Activated CD8-positive, alpha-beta memory T cell treated with anti-CD3 and anti-CD28 coated beads for 36 hours (primary cell): Measurements from ENCODE around the gene OSBPL3. TPM values are rescaled to one million over a fixed set of nuclear protein-coding genes. Genes with fewer than 3 reads are reported as not detected.

Experiments used
- CTCF ChIA-PET: fragments of 350-600 bp; sonication (Branson Sonifier 250); formaldehyde crosslinking; loops from one replicate; lab custom pipeline; 2021; ENCODE audit warnings: antibody characterized with exemption; lab: Charles Lee
- POLR2A ChIA-PET: fragments of 350-600 bp; sonication (Branson Sonifier 250); formaldehyde crosslinking; loops from one replicate; lab custom pipeline; 2021; ENCODE audit warnings: antibody characterized with exemption; lab: Charles Lee
- total RNA-seq, 2 experiments: library from RNA; stranded (reverse); gene quantifications; one replicate each; pipeline ENCODE4 v1.2.3, GENCODE V29; 2021

Gene OSBPL3
- total RNA-seq, 2 experiments from 2014 or later, result 74.0 to 74.3 TPM

DNA sequence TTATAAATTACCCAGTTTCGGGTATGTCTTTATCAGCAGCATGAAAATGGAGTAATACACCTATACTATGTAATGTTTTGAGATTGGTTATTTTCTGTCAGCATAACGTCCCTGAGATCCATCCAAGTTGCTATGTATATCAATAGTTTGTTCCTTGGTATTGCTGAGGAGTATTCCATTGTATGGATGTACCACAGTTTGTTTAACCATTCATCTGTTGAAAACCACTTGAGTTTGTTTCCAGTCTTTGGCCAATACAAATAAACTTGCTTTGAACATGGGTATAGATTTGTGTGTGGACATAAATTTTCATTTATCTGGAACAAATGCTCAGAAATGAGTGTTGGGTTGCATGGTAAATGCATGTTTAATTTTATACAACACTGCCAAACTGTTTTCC, 119.4 kb downstream of the OSBPL3 start:
- POLR2A ChIA-PET, result no interaction called here
- CTCF ChIA-PET, result no interaction called here

DNA sequence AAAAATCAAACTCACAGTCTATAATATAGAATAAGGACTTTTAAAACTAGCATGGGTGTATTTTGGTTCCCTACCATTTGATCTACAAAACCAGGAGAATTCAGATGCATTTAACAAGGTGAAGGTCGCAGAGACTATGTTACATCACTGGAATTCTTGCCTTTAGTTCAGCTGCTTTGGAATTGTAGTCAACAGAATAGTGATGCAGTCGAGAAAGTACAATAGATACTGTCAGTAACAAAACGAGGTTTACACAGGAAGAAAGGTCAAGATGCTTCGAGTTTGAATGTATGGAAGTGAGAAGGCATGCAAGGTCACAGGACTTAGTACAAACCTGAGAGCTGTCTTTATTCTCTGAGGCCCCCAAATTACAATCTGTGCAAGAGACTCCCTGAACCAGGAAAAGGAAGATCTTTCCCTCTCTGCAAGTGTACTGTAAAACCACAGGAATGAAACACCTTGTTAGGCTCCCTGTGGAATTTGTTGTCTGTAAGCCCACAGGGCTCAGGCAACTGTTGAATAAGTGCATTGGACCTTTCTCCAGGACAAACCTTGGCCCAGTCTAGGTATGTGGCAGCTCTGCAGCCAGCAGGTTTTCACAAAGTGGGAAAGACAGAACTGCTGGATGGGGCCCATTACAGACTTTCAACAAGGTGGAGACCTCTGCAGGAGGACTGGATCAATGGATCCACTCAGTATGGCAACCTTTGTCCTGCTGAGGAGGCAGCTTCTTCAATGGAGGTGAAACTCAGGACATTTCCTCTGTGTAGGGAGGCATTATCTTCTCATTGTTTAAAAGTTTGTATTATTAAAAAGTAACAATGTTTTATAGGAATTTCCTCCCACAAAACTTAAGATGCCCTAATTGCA, 121.6 kb downstream of the OSBPL3 start:
- CTCF ChIA-PET, result no interaction called here
- POLR2A ChIA-PET, result interaction anchor here (0.5 kb wide), 1 partner anchor 249 kb away, joined by 8 read pairs; no protein-coding TSS in a partner anchor

DNA sequence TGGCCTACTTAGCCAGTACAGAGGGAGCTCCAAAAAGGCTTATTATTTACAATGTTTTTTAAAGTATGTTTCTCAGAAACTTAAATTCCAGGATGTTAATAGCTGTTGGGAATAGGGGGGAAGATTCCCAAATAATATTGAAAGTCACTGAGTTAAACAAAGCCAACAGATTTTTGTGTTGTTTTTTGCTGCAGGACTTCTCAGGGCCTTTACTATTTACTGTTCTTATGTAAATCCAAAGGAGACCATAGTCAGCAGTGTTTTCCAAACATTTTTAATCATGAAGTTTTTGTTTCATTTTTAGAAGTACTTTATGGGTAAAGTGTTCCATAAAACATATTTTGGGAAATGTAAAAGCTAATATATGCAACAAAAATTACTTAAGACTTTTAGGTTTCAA, 122.4 kb downstream of the OSBPL3 start:
- POLR2A ChIA-PET, result interaction anchor here (0.6 kb wide), 1 partner anchor 1669 kb away, joined by 3 read pairs; no protein-coding TSS in a partner anchor
- CTCF ChIA-PET, result no interaction called here

DNA sequence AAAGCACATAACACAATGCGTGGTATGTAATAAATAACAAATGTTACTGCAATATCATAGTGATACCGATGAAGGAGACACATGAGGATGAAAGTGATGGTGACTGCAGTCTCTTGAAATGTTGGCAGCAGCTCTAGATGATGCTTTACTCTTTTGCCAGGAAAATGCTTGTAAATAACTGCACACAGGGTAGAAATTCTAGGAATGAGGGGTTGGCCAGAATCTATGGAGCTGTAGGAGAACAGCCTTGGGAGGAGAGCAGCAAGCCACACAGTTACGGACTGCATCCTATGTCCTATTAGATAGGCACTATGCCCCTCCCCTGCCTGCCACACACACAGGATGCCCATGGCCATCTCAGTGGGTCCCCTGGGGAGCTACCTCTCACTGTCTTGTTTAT, 125.1 kb downstream of the OSBPL3 start:
- POLR2A ChIA-PET, result no interaction called here
- CTCF ChIA-PET, result no interaction called here

DNA sequence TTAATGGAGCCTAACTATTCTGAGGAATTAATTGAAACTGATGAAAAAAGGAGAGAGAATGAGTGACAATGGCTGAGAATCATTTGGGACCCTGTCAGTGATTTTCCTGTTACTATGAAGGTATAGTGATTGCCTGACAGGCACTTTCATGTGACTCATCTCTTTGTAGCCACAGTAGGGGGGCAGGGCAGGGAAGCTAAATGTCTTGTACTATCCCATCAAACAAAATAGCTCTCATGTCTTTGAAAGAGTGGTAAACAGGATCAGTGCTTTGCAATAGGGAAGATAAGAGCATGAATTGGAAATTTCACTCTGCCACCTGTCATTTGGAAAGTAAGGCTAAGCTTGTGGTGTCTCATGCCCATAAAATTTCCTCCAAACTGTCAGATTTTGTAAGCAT, 128.2 kb downstream of the OSBPL3 start:
- POLR2A ChIA-PET, result no interaction called here
- CTCF ChIA-PET, result interaction anchor here (0.6 to 1.2 kb wide), 2 partner anchors 31 to 253 kb away, joined by 3 read pairs; no protein-coding TSS in a partner anchor

DNA sequence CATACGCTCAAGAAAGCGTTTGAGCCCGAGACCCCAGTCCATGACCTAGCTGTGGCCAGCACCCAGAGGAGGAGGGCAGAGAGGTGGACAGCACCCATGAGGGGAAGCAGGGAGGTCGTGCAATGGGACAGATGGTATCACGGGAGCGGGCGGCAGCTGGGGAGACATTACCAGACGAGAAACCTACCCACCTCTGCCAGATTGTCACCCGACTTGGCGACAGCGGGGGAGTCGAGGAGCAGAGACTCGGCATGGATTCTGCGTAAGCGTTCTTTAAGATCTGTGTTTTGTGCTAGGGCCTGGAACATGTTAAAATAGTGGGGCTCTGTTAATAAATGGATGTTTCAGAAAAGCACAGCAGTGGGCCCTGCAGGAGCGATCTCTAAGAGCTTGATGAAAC, 131.1 kb downstream of the OSBPL3 start:
- CTCF ChIA-PET, result no interaction called here
- POLR2A ChIA-PET, result no interaction called here

DNA sequence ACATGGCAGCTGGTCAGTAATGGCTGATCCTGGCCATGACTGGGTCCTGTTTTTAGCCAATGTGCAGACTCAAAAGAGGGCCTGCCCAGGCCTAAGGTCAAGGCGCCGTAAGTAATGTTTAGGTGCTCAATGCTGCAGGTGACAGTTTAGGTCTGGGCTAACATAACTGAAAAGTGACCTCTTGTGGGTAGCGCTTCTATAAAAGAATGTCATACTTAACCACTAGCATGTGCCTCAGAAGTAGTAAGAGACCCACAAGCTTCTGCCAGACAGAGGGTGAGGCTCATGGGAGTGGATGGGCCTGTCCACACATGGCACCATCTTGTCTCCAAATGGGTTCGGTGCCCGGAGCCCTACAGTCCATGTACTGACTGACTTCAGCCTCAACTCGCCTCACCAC, 132.2 kb downstream of the OSBPL3 start:
- CTCF ChIA-PET, result no interaction called here

DNA sequence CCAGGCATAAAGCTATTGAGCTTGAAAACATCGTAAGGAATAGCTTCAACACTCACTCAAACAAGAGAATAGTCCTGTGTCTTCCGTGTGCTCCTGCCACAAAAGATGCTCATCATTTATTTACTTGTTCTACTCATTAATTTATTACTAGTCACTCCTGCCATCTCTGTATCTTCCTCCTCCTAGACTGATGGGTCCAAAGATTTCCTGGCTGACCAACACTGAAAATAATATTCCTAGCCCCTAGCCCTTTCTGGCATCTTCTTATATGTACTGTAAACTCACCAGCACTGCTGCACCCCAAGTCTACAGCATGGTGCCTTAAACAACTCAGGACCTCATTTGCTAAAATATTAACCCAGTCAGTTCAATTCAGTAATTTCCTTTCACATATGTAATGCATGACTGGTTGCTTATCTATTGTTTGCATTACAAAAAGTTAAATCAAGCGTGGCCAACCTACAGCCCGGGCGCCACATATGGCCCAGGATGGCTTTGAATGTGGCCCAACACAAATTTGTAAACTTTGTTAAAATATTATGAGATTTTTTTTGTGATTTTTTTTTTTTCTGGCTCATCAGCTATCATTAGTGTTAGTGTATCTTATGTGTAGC, 136.1 kb downstream of the OSBPL3 start:
- CTCF ChIA-PET, result no interaction called here

More for the DNA sequence above, 132.2 kb downstream of the OSBPL3 start:
- POLR2A ChIA-PET, result no interaction called here

DNA sequence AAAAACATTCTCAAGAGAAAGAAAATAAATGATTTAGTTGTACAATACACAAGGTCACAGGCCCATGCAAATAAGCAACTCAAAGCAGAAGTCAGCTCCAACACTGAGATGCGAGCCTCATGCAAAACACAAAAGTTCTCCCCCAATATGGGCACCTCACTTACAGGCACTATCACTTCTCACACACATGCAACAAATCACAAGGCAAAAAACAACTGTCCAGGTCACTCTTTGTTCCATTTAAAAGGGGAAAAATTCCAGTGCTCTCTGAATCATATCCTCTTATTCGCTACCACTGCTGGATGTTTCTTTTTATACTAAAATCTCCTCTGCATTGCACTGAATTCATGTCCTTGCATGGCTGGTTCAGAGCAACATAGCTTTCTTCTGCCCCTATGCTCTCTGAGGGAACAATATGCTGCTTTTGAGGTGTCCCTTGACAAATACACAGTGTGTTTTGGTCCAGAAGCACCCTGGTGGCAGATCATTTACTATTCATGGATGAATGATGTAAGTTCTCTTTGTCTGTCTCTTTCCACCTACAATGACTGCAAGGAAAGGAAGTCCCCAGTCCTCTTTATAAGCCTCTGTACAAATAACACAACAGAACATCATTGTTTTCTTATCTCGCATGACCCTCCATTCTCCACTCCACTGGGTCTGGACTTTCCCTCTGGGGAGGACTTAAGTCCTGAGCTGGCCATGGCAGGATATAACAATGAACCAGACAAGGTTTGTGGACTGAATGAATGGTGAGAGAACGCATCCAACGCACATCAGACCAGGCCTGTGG, 137.3 kb downstream of the OSBPL3 start:
- ChIA-PET CTCF (interaction anchor here (0.6 to 1.0 kb wide), 2 partner anchors 20 to 128 kb away, joined by 3 read pairs; no protein-coding TSS in a partner anchor), POLR2A (no interaction called here)

More for the DNA sequence above, 136.1 kb downstream of the OSBPL3 start:
- POLR2A ChIA-PET, result interaction anchor here (0.6 kb wide), 1 partner anchor 138 kb away, joined by 3 read pairs; no protein-coding TSS in a partner anchor

DNA sequence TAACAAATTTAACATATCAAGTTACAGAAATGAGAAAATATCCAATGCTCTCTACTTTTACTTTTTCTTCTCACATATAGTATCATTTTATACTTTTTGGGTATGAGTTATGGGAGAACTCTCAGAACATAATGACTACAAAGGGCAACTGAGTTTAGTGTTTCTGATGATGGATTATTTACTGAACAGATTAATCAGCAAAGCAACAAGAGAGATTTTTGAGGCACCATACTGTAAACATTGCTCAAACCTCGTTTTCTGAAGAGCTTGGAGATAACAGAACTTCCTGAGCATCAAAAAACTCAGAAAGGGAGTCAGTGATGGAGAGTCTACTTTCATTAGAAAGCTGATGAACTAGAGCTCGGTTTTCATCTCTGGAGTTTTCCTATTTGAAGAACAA, 137.9 kb downstream of the OSBPL3 start:
- POLR2A ChIA-PET, result no interaction called here
- CTCF ChIA-PET, result interaction anchor here (0.7 to 1.0 kb wide), 2 partner anchors 20 to 32 kb away, joined by 3 read pairs; no protein-coding TSS in a partner anchor

DNA sequence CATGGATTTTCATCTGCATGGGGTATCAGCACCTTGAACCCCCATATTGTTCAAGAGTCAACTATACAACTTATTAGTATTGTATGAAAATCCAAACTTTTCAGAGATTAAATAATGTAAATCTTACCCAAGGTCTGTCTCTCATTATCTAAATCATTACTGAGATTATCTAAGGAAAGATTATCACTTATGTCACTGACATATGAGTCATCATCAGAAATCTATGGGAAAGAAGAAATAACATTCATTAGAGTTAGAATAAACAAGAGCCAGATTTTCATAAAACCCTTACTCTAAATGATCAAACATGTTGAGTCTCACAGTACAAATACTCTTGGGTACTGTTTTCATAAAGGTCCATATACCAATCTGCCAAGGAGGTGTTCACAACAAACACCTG, 139.4 kb downstream of the OSBPL3 start:
- CTCF ChIA-PET, result interaction anchor here (0.7 to 1.6 kb wide), 2 partner anchors 250 to 254 kb away, joined by 3 to 4 read pairs; no protein-coding TSS in a partner anchor
- POLR2A ChIA-PET, result no interaction called here

DNA sequence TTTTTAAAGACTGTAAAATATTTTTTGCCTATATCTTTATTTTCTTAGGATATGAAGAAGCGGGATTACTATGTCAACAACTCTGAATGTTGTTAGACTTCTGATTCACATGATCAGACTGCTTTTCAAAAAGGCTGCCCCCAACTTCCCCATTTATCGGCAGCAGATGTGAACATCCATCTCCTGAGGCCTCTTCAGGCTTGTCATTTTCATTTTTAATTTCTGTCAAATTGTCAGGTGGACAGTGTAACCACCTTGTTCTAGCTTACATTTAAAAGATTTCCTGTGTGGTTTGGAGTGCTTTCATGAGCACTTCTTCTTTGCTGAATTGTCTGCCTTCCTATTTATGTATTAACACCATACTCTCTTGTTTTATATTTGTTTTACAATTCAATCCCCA, 143.9 kb downstream of the OSBPL3 start:
- CTCF ChIA-PET, result interaction anchor here (1.3 kb wide), 1 partner anchor 258 kb away, joined by 4 read pairs; no protein-coding TSS in a partner anchor
- POLR2A ChIA-PET, result no interaction called here

DNA sequence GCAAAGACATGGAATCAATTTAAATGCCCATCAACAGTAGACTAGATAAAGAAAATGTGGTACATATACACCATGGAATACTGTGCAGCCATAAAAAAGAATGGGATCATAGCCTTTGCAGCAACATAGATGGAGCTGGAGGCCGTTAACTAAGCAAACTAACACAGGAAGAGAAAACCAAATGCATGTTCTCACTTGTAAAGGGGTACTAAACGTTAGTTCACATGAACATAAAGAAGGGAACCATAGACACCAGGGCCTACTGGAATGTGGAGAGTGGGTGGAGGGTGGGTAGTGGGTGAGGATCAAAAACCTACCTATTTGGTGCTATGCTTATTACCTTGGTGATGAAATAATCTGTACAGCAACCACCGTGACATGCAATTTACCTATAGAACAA, 144.3 kb downstream of the OSBPL3 start:
- ChIA-PET CTCF (no interaction called here), POLR2A (no interaction called here)

DNA sequence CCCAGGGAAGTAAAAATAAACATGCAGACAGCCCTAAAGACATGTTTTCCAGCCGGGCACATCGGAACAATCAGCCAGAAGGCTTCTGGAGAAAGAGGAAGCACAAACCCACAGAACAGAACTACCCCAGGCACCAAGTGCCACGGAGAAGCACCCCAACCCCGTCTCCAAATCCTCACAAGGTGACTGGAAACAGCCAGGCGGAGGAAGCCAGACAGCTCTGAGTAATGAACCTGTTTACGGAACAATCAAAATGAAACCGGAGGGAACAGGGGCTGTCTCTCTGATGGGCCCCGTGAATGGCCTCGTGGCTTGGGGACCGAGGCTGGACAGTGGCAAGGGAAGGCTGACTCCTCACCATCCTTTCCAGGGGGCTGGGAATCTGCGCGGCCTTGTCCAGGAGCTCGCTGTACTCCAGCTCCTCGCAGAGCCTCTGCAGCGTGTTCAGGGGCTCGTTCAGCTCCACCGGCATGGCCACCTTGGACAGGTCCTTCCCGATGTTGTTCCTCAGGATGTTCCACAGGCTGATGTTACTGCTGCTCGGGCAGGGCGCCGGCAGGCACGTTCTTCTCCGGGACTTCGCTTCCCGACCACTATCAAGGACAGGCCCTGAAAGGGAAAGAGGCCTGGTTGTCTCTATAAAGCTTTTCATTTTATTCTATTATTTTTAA, 145.7 kb downstream of the OSBPL3 start:
- ChIA-PET CTCF (no interaction called here), POLR2A (no interaction called here)

DNA sequence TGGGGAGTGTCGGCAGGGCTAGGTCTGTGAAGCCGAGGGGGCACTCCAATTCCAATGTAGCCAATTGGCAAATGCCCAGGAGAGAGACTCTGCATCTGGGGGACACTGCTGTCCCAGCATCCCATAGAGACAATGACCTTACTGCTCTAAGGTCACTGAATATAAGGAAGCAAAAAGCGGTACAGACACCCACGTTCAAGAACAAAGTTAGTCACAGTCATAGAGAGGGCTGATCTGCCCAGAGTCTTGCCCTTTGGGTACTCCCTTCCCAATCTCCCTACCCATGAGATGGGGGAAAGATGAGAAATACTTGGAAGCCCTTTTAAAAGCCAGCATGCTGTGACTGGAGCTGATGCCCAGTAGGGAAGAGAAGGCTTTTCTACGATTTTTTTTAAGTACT, 146.4 kb downstream of the OSBPL3 start:
- POLR2A ChIA-PET, result no interaction called here

DNA sequence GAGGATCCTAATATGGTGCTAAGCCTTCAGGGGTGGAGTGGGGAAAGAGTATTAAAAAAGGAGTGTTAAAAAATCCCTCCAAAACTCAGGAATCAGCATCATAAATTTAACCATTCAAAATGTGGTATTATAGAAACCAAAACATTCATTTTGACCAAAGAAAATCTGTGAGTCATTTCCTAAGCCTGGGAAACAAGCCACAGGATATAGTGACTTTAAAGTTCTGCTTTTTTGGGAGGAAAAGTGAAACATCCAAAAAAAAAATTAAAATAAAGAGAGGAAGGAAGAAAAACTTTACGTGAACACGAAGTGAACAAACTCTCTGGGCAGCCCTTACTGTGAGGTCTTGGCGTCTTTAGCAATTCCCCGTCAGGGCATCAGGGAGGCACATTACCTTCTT, 148.7 kb downstream of the OSBPL3 start:
- CTCF ChIA-PET, result interaction anchor here (1.0 kb wide), 1 partner anchor 10 kb away, joined by 4 read pairs; no protein-coding TSS in a partner anchor
- POLR2A ChIA-PET, result no interaction called here

More for the DNA sequence above, 146.4 kb downstream of the OSBPL3 start:
- CTCF ChIA-PET, result no interaction called here

DNA sequence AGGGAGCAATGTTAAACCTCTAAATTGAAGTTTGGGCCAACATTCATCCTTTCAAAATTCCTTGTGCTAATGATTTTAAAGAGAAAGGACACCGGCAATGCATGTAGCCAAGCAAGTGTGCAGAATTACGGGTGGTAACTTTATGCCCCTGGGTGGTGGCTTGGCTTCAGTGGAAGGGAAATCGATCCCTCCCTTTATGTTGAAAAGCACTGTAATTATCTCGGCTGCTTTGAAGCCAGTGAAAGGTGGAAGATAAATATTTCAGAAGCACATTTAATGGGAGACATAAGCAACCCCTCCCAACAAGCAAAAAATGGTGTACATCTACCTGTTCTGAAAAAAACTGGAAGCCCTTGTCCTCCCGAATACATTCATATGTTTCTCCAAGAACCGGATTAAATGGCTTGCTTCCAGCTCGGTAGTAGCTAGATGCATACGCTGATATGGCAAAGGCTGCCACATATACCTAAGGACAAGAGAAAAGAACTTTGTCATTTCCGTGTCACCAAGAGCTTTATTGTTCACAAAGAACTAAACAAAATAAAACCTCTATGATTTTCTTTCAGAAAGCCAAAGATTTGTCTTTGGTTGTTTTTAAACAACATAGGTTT, 149.4 kb downstream of the OSBPL3 start:
- CTCF ChIA-PET, result no interaction called here
- POLR2A ChIA-PET, result no interaction called here

DNA sequence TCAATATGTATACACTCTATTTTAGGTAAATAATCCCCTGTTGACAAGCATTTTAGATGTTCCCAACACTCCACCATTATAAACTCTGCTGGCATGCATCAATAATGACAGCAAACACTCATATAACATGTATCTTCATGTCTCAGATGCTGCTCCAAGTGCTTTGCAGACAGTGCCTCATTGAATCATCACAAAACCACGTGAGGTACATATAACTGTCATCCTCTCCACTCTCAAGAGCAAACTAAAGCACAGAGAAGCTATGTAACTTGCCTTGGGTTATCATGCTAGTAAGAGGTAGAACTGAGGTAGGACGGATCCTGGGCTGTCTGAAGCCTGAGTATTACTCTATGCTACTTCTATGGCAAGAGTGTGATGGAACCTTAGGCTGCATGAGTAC, 150.2 kb downstream of the OSBPL3 start:
- CTCF ChIA-PET, result no interaction called here
- POLR2A ChIA-PET, result no interaction called here
